GM23338 (cell line): Measurements from ENCODE around the gene PDGFRB.

Experiments
- CREB1 ChIP-seq: fragments of 250-450 bp; sonication (Bioruptor Pico); IDR thresholded peaks from 2 replicates; pipeline ENCODE4 v1.5.0; 2020; ENCODE audit warnings: low read depth, mild to moderate bottlenecking, moderate library complexity
- CTCF ChIP-seq, 2 experiments: fragments of 200-600 bp in 1 of 2; sonication (generic) in 1 of 2; conservative IDR thresholded peaks; 2 replicates each; pipeline versions ENCODE4 v1.5.1 to v1.6.1; 2016 to 2017; ENCODE audit warnings: antibody characterized with exemption in 2 of 2, low read depth in 2 of 2, mild to moderate bottlenecking in 2 of 2, moderate library complexity in 1 of 2
- EZH2 ChIP-seq: fragments of 200-600 bp; sonication (generic); IDR thresholded peaks from one replicate; pipeline ENCODE4 v1.8.0; 2017; ENCODE audit warnings: antibody characterized with exemption, mild to moderate bottlenecking, low read depth; ENCODE audit not compliant: unreplicated experiment
- EZH2phosphoT487 ChIP-seq: fragments of 200-600 bp; sonication (generic); IDR thresholded peaks from one replicate; pipeline ENCODE4 v1.8.1; 2018; ENCODE audit warnings: antibody characterized with exemption; ENCODE audit not compliant: unreplicated experiment
- JUNB ChIP-seq: IDR thresholded peaks from one replicate; pipeline ENCODE4 v1.6.1; 2016; ENCODE audit warnings: antibody characterized with exemption; ENCODE audit not compliant: unreplicated experiment
- POLR2AphosphoS5 ChIP-seq: IDR thresholded peaks from 2 replicates; pipeline ENCODE4 v1.6.1; 2016; ENCODE audit warnings: antibody characterized with exemption, low read depth
- REST ChIP-seq: IDR thresholded peaks from one replicate; pipeline ENCODE4 v1.6.1; 2018; ENCODE audit warnings: antibody characterized with exemption; ENCODE audit not compliant: unreplicated experiment
- STAT1 ChIP-seq: IDR thresholded peaks from one replicate; pipeline ENCODE4 v1.6.1; 2016; ENCODE audit warnings: antibody characterized with exemption; ENCODE audit not compliant: unreplicated experiment

DNA sequence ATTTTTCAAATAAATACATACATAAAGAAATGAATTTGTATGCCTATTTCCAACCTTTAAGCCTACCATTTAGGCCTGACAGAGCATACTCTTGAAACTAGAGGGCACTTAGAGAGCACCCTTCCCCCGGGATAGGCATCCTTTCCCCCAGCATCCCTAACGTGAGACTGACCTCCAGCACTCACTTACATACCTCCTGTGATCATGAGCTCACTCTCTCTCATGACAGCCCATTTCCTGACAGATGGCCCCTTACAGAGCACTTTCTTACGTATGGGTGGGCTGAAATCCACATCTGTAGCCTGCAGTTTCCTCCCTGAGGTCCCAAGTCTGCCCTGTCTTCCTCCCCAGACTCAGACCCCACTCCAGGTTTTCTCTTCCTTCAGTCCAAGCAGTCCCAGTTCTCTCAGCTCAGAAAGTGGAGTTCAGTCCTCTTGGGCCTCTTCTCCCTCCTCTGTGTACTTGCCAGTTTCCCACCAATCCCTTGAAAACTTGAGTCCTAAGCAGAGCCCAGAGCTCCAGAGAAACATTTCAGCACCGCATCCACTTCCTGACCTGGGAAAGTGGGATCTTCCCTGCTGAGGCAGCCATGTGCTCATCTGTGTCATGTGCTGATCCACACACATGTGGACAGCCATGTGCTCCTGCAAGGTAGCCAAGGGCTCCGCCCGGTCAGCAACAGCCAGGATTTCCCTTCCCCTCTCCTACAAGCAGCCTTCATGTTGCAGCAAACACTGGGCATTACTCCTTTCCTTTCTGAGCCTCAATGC is 8.8 kb upstream of the PDGFRB start:
- TF ChIP-seq EZH2, result no peak
- no peak for TF ChIP-seq STAT1
- TF ChIP-seq CTCF (conservative IDR thresholded peaks at IDR 0.05; ENCODE audit: low read depth in 2 of 2), result no peak
- no peak for TF ChIP-seq POLR2AphosphoS5
- TF ChIP-seq REST, result no peak
- no peak for TF ChIP-seq JUNB
- no peak for TF ChIP-seq CREB1
- TF ChIP-seq EZH2phosphoT487, result no peak
